ENCODE measurements around the gene CCDC167.

CCDC167 gene

GRCh38 chr6:37478827-37479226 lies 20.9 kb downstream of the CCDC167 start:
- Histone ChIP-seq H2AFZ (ENCODE audit: low read depth) (no peak overlapping the region), H3K4me1 (ENCODE audit: low read depth, poor library complexity, severe bottlenecking) (no peaks in the 10 kb centered on the region), H3K27ac (no peak overlapping the region), H3K4me3 (IDR thresholded peaks at IDR 0.05; ENCODE audit: insufficient read depth, low read depth, low read length) (no peak overlapping the region), H3K27me3 (ENCODE audit: insufficient read depth, low read depth) (no peaks in the 10 kb centered on the region), H3K79me2 (ENCODE audit: insufficient read depth, low read depth) (no peaks in the 10 kb centered on the region), H3K36me3 (ENCODE audit: insufficient read depth) (no peaks in the 10 kb centered on the region), H3K9ac (no peak overlapping the region), H3K4me2 (no peak overlapping the region), H4K20me1 (ENCODE audit: insufficient read depth) (no peaks in the 10 kb centered on the region)
- no peak for TF ChIP-seq CTCF (conservative IDR thresholded peaks at IDR 0.05; ENCODE audit: low read depth, low read length)

- Histone ChIP-seq H3K4me1 (ENCODE audit: low read depth, poor library complexity, severe bottlenecking) (no peaks in the 10 kb centered on the region), H3K27ac (no peak overlapping the region), H3K27me3 (ENCODE audit: insufficient read depth, low read depth) (no peaks in the 10 kb centered on the region), H3K79me2 (ENCODE audit: insufficient read depth, low read depth) (no peaks in the 10 kb centered on the region), H4K20me1 (ENCODE audit: insufficient read depth) (no peaks in the 10 kb centered on the region), H3K36me3 (ENCODE audit: insufficient read depth) (no peaks in the 10 kb centered on the region), H3K4me3 (IDR thresholded peaks at IDR 0.05; ENCODE audit: insufficient read depth, low read depth, low read length) (no peak overlapping the region), H3K9ac (no peak overlapping the region), H3K4me2 (no peak overlapping the region), H2AFZ (ENCODE audit: low read depth) (no peak overlapping the region)
- TF ChIP-seq CTCF (conservative IDR thresholded peaks at IDR 0.05; ENCODE audit: low read depth, low read length), result no peak
Observed at GRCh38 chr6:37477656-37478435, 21.8 kb downstream of the CCDC167 start.

- no peaks in the 10 kb centered on the region for H3K36me3 ChIP-seq (ENCODE audit: insufficient read depth)
- no peak overlapping the region for H2AFZ ChIP-seq (ENCODE audit: low read depth)
- H3K79me2 ChIP-seq (ENCODE audit: insufficient read depth, low read depth), result no peaks in the 10 kb centered on the region
- H3K27me3 ChIP-seq (ENCODE audit: insufficient read depth, low read depth), result no peaks in the 10 kb centered on the region
- no peak for TF ChIP-seq CTCF (conservative IDR thresholded peaks at IDR 0.05; ENCODE audit: low read depth, low read length)
- no peak overlapping the region for H3K4me2 ChIP-seq
- no peaks in the 10 kb centered on the region for H3K4me1 ChIP-seq (ENCODE audit: low read depth, poor library complexity, severe bottlenecking)
- no peak overlapping the region for H3K4me3 ChIP-seq (IDR thresholded peaks at IDR 0.05; ENCODE audit: insufficient read depth, low read depth, low read length)
- no peak overlapping the region for H3K9ac ChIP-seq
- H3K27ac ChIP-seq, result no peak overlapping the region
- no peaks in the 10 kb centered on the region for H4K20me1 ChIP-seq (ENCODE audit: insufficient read depth)
Observed at GRCh38 chr6:37477191-37477590, 22.5 kb downstream of the CCDC167 start.

- Histone ChIP-seq H4K20me1 (ENCODE audit: insufficient read depth) (no peaks in the 10 kb centered on the region), H3K27ac (no peak overlapping the region), H3K79me2 (ENCODE audit: insufficient read depth, low read depth) (no peaks in the 10 kb centered on the region), H3K27me3 (ENCODE audit: insufficient read depth, low read depth) (no peaks in the 10 kb centered on the region), H3K4me1 (ENCODE audit: low read depth, poor library complexity, severe bottlenecking) (no peaks in the 10 kb centered on the region), H3K4me2 (no peak overlapping the region), H2AFZ (ENCODE audit: low read depth) (no peak overlapping the region), H3K4me3 (IDR thresholded peaks at IDR 0.05; ENCODE audit: insufficient read depth, low read depth, low read length) (no peak overlapping the region), H3K36me3 (ENCODE audit: insufficient read depth) (no peaks in the 10 kb centered on the region), H3K9ac (no peak overlapping the region)
- no peak for TF ChIP-seq CTCF (conservative IDR thresholded peaks at IDR 0.05; ENCODE audit: low read depth, low read length)
Observed at GRCh38 chr6:37474316-37474715, 25.4 kb downstream of the CCDC167 start.

Measured in KMS-11 (cell line).